ENCODE measurements around the gene C9orf72.
A peak's percentile ranks its signal among the peaks of the same experiment; 100 is the strongest.

C9orf72 gene

DNA sequence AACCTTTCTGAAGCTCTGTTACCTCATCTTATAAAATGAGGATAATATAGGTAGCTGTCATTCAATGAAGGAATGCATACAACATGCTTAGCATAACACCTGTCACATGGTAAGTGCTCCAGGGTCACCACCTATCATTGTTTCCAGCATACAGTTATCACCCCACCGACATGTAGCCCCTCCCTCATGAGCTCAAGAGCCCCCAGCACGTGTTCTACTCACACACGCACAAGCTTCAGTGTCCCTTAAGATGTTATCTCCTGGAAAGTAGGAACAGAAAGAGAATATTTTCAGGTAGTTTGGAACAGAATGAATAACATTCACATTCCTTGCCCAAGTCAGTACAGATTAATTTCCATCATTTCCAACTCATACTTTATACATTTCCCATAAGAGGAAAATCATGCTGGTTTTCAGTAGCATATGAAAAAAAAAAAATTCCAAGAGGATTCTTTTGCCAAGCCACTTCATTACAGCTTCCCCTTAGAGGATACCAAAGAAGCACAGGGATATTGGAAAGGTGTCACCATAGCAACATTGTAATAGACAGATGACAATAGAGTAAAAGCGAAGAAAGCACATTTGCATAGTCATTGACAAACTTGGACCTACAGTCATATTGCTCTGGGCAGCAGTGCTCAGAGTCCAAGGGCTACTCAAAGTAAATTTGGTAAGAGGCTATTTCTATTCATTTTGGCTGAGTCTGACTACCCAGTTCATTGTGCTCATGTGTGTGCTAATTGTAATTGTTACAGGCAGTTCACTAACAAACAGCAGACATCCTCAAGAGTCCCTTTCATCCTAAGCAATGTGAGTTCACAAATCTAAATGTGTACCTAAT is 42.1 kb downstream of the C9orf72 start:
- TF ChIP-seq, protein P1, sequence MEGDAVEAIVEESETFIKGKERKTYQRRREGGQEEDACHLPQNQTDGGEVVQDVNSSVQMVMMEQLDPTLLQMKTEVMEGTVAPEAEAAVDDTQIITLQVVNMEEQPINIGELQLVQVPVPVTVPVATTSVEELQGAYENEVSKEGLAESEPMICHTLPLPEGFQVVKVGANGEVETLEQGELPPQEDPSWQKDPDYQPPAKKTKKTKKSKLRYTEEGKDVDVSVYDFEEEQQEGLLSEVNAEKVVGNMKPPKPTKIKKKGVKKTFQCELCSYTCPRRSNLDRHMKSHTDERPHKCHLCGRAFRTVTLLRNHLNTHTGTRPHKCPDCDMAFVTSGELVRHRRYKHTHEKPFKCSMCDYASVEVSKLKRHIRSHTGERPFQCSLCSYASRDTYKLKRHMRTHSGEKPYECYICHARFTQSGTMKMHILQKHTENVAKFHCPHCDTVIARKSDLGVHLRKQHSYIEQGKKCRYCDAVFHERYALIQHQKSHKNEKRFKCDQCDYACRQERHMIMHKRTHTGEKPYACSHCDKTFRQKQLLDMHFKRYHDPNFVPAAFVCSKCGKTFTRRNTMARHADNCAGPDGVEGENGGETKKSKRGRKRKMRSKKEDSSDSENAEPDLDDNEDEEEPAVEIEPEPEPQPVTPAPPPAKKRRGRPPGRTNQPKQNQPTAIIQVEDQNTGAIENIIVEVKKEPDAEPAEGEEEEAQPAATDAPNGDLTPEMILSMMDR (IDR thresholded peaks at IDR 0.05; ENCODE audit: control insufficient read depth, extremely low read depth, insufficient read depth), result no peak
- no peak overlapping the region for H3K4me3 ChIP-seq (ENCODE audit: low read depth, low read length)
- no peak for DNase-seq (ENCODE audit: low read depth)

DNA sequence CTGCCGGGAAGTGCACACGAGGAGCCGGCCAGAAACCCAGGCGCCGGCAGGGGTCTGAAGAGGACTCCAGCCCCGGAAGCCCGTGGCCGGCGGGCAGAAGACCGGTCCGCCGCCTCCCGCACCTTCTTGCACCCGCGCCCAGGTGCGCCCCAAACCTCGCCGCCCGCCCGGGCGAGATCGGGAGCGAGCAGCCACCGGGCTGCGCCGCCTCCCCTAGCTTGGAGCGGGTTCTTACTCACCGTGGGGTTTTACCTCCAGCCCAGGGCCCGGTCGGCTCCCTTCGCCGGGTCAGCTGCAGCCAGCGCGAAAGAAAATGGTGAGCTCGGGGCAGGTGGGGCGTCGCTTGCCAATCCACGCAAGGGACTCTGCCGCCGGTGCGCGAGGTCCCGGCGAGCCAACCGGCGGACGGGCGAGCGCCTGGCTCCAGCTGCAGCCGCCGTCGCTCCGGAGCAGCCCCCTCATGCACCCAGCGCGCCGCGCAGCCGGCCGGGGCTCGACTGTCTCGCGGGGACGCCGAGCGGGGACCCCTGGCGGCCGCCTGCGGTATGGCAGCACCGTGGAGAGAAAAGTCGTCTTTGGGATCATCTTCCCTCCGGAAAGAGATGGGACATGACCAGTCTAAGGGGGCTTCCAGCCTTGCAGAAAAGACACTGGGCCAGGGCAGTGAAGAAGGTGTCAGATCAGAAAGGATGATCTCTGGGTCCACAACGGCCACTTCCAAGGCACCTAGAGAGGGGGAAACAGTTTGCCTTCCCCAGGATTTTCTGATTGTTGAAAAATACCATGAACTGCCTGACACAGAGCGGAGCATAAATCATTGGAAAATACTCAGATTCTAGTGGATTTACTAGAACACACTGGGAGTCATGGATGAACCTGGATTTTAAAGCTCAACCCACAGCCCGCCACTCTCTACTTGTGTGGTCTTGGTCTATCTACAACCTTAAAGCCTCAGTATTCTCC is 43.7 kb downstream of the C9orf72 start, which contains the start of gene MOB3B:
MOB3B (minus strand) TSS at position 499 of the 963 bp plus-strand sequence. CDS start 74,264 bp downstream, outside the sequence.
- TF ChIP-seq, protein P1 (IDR thresholded peaks at IDR 0.05; ENCODE audit: control insufficient read depth, extremely low read depth, insufficient read depth), result peak; percentile 80
- H3K4me3 ChIP-seq (ENCODE audit: low read depth, low read length), result peak within 1 kb of the TSS; percentile 14; the same call in 1 of the 2 replicates
- DNase-seq (ENCODE audit: low read depth), result no peak

DNA sequence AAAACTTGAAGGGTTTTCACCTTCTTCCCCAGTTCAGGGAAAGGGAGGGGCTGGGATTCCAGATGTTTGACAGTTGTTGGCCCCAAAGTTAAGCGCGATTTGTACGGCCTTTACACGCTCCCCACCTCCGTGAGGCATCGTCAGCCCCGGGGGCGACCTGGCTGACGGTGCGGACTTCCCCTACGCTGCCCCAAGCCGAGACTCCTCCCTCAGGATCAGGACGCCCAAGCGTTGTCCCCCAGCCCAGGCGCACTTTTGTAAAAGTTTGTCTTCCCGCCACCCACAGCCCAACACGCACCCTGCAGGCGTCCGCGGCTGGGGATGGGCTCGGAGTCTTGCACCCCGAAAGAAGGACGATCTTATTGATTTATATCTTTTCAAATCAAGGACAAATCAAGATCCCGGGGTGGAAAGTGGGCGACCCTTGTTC is 44.4 kb downstream of the C9orf72 start:
- H3K4me3 ChIP-seq (ENCODE audit: low read depth, low read length), result no peak overlapping the region
- no peak for DNase-seq (ENCODE audit: low read depth)
- TF ChIP-seq, protein P1 (IDR thresholded peaks at IDR 0.05; ENCODE audit: control insufficient read depth, extremely low read depth, insufficient read depth), result no peak

DNA sequence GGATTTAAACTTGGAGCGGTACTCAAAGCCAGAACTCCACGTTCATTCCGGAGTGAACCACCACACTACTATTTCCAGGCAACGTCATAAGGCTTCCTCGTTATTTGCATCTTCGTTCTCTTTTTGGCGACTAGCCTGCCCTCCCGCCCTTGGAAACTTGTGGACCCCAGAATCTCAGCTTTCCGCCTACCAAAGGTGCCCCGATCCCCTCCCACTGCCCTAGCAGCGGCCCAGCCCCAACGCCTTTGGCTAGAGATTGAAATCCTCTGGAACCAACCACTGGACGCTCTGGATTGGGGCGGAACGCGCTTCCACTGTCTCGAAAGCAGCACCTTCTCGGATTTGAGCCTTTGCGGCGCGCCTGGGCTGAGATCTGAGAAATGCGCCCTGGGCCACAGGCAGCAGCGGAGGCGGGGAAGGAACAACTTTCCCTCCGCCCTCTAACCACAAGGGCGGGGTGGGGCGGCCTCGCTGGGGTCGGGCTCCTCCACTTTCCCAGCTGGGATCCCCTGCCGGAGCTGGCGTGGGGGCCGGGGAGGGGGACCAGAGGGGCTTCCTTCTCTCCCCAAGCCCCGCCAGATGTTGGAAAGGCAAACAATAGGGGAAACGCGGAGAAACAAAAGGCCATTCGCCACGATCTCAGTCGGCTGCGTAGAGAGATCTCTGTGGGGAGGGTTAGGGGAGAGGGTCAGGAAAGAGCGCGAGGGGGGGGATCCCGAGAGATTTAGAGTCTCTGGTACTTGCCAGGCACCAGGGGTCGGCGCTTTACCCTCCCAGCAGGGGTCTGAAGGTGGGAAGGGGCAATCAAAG is 45.0 kb downstream of the C9orf72 start:
- DNase-seq (ENCODE audit: low read depth), result no peak
- H3K4me3 ChIP-seq (ENCODE audit: low read depth, low read length), result no peak overlapping the region
- TF ChIP-seq, protein P1 (IDR thresholded peaks at IDR 0.05; ENCODE audit: control insufficient read depth, extremely low read depth, insufficient read depth), result no peak

DNA sequence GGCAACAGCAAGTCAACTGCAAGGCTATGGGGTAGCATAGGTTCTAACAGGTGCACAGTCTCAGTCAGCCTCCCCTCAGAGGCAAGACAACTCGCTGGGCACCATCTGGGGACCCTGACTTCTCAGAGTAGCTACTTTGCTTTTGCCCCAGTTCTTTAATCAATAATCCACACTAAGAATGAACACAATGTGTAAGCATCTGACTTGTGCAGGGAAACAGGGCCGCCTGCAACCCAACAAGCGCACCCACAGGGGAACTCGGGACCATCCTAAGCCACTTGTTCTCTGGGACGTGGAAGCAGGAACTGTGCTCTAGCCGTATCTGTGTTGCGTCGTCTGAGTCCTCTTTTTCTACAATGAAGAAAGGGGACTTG is 45.6 kb downstream of the C9orf72 start:
- no peak for DNase-seq (ENCODE audit: low read depth)
- no peak overlapping the region for H3K4me3 ChIP-seq (ENCODE audit: low read depth, low read length)
- TF ChIP-seq, protein P1 (IDR thresholded peaks at IDR 0.05; ENCODE audit: control insufficient read depth, extremely low read depth, insufficient read depth), result no peak

DNA sequence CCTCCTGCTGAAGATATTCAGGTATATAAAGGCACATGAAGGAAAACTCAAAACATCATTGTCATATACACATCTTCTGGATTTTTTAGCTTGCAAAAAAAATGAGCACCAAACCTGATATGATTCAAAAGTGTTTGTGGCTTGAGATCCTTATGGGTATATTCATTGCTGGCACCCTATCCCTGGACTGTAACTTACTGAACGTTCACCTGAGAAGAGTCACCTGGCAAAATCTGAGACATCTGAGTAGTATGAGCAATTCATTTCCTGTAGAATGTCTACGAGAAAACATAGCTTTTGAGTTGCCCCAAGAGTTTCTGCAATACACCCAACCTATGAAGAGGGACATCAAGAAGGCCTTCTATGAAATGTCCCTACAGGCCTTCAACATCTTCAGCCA is 49.0 kb downstream of the C9orf72 start, which contains the start of gene IFNK:
IFNK (plus strand) TSS at position 55 of the 400 bp plus-strand sequence; CDS start at position 102, 47 bp downstream.
- TF ChIP-seq, protein P1 (IDR thresholded peaks at IDR 0.05; ENCODE audit: control insufficient read depth, extremely low read depth, insufficient read depth), result no peak
- H3K4me3 ChIP-seq (ENCODE audit: low read depth, low read length), result no peak within 1 kb of the TSS
- no peak for DNase-seq (ENCODE audit: low read depth)

All from LNCaP clone FGC (cell line).